HuH-7 (cell line): ENCODE measurements around the gene TBXAS1.

Experiments used
- DNase-seq: peaks from one replicate; pipeline ENCODE4 v3.0.0; 2011; ENCODE audit warnings: low spot score

The TBXAS1 gene

DNA sequence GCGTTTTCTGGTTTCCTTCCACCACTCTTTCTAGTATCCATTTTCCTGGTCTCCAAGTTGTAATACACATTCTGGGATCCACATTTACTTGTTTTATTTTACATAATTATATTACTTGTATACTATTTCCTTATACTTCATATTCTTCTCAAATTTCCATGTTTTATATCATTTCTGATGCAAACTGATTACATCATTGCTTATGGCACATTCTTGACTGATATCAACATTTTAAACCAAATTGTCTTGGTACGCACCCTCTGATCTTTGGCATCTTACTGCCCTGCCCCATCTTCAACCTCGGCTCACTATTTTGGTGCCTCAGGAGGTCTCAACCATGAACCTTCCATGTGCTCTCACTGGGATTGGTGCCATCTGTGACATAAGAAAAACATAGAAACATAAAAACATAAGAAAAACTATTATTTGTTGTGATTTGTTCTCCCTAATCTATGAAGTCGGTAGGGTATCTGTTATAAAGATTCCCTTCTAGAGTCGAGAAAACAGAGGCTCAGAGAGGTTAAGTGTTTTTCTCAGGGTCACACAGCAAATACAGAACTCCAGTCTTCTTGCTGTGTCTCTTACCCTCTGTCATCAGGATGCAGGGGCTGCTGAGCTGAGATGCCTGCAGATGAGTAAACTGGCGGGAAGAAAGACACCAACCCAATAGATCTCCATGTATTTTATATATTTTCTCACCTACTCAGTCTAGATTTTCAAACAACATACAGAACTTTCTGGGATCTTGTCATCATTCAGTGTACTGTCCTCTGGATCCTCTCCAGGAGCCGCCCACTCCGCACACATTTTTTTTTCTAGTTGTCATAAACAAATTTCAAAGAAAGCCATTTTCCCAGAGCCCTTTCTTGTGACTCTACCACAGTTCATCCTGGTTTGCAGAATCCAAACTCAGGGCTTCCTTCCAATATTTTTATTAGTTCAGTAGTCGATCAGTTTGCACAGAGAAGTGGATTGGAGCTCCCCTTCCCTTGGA, 154.2 kb downstream of the TBXAS1 start:
- no peak for DNase-seq

DNA sequence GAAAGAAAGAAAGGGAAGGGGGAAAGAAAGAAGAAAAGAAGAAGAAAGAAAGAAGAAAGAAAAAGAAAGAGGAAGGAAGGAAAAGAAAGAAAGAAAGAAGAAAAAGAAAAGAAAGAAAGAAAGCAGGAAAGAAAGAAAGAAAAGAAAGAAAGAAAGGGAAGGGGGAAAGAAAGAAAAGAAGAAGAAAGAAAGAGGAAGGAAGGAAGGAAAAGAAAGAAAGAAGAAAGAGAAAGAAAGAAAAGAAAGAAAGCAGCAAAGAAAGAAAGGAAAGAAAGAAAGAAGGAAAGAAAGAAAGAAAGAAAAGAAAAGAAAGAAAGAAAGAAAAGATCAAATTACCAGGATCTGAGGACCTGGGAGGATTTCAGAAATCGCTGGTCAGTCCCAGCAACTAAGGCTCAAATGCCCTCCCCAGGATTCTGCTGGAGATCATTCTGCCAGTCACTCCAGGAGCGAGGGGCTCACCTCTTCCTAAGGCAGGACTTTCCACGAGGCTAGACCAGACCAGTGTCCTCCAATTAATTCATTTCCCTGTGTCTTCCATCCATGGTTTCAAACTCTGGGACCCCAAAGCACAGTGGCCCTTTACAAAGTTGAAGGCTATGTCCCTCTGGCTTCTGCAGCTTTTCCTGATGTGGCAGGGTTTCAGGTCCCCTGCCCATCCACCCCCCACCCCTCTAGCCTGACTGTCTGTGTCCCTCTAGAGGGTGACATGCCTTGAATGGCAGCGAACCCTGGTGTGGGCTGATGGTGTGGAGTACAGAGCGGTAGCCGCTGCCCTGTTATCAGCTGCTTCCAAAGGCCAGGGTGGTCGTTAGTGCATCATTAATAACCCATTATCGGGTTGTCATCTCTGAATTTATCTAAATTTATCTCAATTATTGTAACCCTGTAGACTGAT, 155.8 kb downstream of the TBXAS1 start:
- DNase-seq = no peak

DNA sequence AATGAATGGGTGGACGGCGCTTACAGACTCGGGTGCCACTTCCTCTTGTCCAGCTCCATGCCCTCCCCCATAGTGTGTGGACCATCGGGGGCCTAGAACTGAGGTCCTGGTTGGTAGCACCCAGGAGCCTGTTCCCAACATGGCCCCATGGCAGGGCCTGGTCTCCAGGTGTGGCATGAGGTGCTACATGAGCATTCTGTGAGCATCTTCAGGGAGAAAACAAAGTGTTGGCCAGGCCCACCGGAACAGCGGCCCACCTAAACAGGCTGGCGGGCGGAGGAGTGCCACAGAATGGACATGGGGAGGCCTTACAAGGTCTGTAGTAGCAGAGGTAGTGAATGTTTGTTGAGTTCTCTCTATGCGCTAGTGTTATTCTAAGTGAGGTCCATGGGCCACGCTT, 156.7 kb downstream of the TBXAS1 start:
- no peak for DNase-seq

DNA sequence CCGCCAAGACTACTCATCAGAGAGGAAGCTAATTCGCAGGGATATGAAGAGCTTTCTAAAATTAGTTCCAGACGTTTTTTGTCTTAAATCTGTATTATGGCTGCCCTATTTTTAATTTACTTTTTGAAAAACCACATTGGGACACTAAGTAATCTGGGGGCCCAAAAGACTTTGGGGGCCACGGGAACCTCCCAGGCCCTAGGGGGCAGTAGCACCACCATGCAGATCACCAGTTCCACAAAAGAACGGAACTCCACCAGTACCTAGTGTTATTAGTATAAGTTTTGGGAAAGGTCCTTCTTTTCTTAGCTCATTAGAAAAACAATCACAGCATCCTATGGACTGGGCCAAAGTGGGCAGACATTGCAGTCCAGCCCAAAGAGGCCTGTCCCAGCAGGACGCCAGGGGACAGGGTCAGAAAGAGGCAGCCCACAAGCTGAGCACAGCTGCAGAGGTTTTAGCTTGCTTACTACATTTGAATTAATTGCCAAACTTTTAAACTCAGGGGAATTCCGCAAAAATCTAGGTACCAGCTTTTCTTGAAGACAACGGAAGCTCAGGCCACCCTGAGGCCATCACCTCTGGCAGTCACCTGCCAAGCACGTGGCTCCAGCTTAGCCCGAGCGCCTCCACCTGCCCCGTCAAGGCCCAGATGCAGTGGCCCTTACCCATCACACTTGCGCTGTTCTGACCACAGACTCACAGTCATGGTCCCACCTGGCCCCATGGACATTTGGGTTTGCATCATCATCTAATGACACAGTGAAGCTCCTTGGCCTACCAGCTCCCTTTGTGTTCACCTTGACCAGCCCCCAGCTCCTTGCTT, 158.8 kb downstream of the TBXAS1 start:
- no peak for DNase-seq

DNA sequence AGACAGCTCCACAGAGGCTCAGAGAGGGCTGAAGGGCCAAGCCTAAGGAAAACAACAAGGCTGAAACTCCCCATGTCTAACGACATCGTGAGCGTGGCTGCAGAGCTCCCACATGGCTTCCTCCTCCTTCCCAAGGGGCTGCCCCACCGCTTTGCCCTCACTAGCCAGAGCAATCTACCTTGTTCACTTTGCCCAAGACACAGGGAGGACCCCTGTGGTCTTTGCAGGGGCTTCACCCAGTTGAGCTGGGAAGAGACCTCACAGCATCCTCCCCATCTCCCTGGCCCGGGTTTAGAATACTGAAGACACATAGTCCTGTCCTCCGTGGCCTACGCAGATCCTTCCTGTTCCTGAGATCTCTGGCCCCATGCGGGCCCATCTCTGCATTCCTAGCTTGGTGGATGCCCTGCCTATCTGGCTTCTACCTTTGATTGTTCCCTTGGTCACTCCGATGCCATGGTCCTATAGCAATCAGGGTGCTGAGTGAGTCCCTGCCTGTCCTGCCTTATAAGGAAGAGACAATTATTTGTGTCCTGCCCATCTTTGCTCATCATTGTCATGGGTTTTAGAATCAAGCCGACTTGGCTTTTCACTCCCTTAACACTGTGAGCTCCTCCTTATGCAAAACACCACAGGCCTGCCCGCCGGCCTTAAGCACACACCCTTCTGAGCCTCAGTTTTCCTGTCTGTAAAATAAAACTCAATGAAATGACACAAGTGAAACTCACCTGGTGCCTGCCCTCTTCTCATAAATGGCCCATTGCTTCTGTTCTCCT, 160.5 kb downstream of the TBXAS1 start:
- no peak for DNase-seq

DNA sequence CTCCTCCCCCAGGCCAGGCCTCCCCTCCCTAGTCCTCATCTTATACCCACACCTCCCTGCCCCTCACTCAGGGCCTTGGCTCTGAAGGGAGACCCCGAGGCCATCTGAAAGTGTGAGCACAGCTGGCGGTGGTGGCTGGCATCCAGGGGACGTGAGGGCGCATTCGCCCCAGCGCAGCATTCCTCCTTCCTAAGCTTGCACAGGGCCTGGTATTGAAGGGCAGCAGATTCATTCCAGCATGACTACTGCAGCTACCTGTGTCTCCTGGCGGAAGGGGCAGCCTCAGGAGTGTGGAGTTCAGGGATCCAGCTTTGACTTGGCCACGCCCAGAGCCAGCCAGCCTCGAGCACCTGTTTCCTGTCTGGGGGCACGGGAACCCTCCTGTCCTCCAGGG, 161.1 kb downstream of the TBXAS1 start:
- DNase-seq = no peak

DNA sequence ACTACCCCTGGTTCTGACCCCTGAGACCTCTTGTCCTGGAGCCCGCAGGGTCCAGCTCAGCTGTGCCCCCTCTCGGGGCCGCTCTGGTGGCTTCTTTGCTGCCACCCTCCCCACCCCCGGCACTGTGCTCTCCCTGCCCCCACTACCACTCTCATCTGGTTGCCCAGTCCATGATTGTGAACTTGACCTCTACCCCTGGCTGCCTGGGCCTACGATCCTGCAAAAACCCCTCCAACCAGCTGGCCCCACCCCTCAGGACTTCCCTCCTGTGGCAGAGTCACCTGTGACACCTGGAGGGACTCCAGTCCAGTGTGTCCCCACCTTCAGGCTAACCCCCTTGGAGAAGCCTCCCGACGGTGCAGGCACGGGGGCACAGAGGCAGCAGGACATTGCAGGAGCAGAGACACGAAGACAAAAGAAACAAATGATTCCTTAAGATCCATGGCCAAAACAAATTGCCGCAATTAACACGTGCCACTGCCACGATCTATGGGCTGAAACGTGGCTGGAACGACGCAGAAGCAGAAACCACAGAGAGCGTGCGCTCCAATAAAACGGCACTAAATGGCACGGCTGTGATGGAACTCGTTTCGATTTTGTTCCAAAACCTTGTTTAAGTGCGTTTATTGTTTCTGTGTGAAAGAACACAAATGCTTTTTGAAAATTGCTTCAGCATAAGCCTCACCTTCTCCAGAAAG, 161.7 kb downstream of the TBXAS1 start:
- DNase-seq = no peak

DNA sequence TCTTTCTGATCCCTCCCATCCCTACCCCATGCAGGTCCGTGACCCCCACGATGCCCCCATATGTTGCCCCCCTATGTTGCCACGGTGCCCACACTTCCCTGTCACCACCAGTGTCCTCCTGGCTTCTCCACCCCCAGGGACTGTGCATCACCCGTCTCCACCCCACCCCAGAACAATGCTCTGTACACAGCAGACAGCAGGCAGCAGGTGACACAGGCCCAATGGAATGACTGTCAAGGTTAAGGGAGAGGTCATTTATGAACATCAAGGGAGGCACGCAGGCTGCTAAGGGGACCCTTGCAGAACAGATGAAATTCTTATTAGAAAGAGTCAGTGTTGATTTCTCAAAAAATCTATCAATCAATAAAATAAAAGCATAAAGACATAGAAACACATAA, 162.2 kb downstream of the TBXAS1 start:
- no peak for DNase-seq

DNA sequence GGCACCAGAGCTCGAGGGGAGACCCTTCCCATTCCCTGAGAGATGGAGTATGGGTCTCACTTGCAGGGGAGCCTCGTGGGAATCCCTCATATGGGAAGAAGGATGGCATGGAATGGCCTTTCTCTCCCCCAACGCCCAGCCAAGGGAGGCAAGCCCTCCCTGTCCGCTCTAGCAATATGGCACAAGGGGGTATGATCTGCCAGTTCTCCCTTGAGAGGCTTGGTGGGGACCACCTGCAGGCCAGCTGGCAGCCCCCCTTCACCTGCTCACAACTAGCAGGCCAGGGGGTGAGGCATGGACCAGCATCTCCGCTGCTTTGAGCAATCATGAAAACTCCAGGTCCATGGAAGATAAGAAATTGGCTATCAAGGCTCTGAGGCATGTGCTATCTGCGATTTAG, 162.8 kb downstream of the TBXAS1 start:
- DNase-seq = no peak

DNA sequence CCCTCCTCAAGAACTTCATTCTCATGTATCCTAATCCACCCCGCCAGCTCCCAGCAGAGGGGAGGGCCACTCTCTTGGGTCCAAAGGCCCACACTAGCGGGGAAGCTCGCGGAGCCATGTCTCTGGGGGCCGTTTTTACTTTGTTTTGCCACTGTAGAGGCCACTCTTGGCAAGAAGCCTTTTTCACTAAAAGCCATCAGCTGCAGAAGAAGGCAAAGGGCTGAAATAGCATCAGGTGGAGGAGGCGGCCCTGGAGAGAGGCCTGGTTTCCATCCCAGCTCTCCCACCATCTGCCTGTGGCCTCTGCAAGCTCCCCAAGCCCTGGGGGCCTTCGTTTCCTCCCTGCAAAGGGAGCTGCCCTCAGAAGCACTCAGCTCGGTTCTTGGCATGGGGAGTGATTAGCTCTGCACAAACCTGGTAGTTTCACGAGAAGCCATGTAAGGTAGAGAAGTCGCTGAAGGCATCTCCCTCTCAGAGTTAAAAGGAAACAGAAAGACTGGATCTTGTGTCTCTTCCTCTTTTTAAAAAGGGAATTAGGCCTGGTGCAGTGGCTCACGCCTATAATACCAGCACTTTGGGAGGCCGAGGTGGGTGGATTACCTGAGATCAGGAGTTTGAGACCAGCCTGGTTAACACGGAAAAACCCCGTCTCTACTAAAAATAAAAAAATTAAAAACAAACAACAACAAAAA, 163.4 kb downstream of the TBXAS1 start:
- DNase-seq = no peak

DNA sequence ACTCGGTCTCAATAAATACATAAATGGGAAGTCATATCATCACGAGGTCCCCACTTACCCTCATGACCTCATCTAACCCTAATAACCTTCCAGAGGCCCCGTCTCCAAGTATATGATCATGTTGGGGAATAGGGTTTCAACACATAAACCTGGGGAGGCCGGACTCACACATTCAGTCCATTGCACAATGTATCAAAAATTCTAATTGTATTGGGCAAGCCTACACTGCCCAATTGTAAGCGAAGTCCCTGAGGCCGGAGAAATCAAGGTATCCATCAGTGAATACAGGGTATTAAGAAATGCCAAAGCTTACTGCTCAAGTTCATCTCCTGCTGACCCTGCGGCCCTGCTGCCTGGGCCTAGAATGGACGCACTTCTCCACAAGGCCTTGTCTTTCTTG, 164.1 kb downstream of the TBXAS1 start:
- DNase-seq = no peak

DNA sequence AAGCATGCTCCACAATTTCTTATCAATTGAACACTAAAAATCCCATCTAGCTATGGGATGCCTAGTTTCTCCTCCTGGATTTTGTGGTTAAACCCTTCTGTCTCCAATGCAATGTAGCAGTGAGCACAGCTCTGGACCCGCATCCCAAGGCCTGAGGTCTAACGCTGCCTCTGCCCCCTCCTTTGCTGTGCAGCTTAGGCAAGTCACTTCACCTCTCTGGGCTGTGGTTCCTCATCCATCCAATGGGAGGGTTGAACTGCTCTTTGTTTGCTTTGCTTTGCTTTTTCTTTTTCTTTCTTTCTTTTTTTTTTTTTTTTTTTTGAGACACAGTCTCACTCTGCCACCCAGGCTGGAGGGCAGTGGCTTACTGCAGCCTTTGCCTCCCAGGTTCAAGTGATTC, 164.5 kb downstream of the TBXAS1 start:
- no peak for DNase-seq

DNA sequence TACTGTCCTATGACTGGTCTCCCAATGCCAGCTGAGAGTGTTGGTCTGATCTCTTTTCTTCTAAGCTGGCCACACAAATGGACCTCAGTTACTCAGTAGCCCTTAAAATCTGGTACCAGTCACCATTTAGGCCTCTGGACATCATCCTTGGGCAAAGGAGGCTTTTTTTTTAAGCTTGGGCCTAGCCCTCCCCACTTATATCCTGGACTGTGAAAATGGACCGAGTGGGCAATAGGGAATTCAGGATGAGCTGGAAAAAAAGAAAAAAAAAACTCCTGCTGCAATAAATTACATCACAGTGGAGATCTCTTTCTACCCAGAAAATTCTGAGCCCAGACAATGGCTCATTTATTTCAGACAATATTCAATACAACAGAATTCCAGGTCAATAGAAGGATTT, 165.3 kb downstream of the TBXAS1 start:
- DNase-seq = no peak

DNA sequence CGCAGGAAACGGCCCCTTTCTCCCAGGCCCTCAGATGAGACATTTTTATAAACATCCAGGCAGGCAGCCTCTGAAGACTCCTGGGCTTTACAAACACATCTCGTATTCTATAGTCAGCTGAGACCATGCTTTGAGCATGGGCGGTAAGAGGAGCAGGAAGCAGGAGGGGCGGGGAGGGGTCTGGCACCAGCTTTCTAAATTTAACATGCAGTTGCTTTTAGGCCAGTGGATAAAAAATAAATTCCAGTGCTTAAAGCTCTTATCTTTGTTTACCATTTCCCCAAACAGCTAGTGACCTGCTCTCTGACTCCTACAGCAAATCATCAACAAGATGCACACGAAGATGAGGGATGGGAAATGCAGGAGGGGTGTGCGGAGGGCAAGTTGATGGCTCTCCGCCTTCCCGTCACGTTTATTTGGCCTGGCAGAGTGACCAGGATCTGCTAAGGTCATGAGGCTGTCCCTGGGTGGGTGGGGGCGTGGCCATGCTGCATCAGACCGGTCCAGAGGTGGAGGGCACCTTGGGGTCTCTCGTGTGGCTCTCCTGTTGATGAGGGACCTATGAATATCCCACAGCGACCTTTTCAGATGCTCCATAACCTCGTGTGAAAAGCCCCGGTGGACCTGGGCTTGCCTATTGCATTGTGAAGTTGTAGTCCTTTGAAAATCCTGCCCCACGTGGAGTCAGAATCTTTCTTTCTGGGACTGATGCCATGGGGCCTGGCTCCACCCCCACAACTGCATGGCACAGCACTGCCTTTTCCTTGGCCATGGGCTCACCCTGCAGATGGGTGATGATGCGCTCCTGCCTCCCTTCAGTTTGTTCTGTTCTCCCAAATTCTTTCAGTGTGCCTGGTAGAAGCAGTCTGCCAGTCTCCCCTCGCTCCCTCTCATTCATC, 166.2 kb downstream of the TBXAS1 start:
- DNase-seq = no peak

DNA sequence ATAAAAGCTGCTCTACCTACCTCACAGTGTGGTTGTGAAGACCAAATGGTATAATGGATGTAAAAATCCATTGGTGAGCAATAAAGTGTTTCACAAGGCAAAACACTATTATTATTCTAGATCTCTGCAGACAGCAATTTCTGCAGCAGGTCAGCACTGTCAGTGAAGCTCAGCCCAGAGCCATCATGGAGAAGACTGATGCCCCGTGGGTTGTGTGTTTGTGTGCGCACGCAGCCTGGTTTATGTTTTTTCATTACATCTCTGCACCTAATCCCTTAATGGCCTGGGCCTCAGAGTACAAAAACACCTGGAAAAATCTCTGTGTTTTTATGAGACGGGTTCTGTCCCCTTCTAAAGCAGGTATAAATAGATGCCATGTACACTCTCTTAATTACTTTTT, 169.5 kb downstream of the TBXAS1 start:
- DNase-seq = no peak

DNA sequence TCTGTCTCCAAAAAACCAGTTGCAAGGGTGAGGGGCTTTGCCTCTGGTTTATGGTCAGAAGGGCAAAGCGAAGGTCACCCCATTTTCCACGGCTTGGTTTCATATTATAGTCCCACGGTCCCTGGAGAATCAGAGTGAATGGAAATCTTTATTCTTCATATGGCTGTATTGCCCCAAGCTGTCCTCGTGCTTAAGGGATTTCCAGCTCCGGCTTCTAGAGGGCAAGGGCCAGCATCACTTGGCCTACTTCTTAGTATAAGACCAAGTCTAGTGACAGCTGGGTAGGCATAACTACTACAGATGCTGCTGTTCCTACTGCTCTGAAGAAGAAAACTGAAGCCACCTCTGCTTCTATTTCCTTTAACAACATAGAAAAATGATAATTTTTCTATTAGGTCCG, 170.5 kb downstream of the TBXAS1 start:
- DNase-seq = no peak

DNA sequence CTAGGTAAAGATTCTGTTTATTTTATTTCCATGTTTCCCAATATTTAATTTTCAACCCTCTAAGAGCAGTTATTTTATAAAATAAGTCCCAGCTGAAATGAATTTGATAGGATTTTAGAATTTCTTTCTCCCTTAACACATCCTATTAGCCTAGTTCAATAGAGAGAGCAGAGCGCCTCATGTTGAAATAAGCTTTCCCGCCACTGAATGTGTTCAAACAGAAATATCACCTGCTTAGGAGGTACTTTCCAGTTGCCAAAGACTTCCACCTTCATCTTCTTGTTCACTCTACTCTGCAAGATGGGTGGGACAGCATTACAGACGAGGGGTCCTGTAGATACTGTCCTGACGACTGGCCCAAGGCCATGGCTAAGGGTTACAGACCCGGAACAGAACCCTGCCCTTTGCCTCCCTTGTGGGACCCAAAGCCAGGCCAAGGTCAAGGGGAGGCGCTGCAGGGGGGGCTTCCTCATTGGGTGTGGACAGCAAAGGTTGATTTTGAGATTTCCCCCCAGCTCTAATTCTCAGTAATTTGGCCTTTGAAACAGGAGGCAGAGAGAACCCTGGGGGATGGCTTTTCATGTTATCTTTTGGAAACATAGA, 171.7 kb downstream of the TBXAS1 start:
- DNase-seq = no peak

DNA sequence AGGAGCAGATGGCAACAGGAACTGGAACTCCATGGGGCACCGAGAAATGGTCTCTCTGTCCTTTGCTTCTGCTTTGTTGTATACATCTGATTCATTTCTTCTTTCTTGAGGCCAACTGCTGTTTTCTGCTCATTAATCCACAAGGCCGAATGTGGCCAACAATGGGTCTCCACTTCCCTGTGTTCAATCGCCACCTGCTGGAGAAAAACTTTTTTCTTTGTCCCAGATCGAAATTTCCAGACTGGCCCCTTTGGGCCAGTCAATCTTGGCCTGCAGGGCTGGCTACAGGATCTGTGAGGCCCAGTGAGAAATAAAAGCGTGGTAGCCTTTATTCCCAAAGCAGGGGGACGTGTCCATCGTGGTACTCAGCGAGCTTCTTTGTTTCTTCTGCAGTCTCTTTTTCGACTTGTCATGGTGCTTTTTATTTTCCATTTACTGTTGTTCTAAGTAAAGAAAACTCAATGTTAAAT, 174.9 kb downstream of the TBXAS1 start:
- DNase-seq = peak; percentile 73
